Midbrain (tissue), 1 donor: Measurements from ENCODE around the gene P2RX4.
"Not testable (repeated sequence)": the region's sequence is repeated elsewhere in the genome, so short reads cannot be mapped to it uniquely, and the experiment has no call there.

ENCODE experiments used
- DNase-seq: peaks from one replicate; lab custom pipeline; 2025; lab: John Stamatoyannopoulos, UW

Gene P2RX4

DNA sequence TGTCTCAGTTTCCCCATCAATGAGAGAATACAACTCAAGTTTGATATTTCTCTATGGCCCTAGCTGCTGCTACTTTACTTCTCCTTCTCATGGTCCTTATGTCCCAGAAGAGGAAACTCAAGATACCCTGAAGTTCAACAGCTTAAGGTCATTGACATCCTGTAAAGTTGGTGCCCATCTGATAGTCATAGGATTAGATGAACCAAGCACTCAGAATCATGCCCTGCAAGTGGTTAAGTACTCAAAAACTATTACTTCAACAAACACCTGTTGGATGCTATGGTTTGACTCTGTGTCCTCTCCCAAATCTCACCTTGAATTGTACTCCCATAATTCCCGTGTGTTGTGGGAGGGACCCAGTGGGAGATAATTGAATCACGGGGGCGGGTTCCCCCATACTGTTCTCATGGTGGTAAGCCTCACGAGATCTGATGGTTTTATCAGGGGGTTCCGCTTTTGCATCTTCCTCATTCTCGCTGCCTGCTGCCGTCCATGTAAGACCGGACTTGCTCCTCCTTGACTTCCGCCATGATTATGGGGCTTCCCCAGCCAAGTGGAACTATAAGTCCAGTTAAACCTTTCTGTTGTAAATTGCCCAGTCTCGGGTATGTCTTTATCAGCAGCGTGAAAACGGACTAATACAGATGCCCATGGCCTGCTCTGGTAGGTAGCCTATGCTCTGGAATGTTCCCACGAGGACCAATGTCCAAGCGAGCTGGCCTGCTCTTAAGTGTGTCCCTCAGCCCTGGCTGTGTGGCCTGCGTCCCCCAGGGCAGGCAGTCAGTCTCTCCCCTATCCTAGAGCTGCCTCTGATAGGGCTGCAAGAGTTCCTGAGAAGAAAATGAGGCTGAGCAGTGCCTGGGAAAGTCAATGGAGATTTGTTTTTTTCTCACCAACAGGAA is 68.5 kb downstream of the P2RX4 start:
- DNase-seq = no peak

GRCh38 chr12:121279071-121279375 is 69.1 kb downstream of the P2RX4 start:
- DNase-seq = no peak

GRCh38 chr12:121279507-121279915 is 69.6 kb downstream of the P2RX4 start:
- peak; percentile 19 for DNase-seq

GRCh38 chr12:121280531-121280930 is 70.6 kb downstream of the P2RX4 start:
- not testable (repeated sequence) for DNase-seq

GRCh38 chr12:121281116-121281515 is 71.2 kb downstream of the P2RX4 start:
- DNase-seq = not testable (repeated sequence)

DNA sequence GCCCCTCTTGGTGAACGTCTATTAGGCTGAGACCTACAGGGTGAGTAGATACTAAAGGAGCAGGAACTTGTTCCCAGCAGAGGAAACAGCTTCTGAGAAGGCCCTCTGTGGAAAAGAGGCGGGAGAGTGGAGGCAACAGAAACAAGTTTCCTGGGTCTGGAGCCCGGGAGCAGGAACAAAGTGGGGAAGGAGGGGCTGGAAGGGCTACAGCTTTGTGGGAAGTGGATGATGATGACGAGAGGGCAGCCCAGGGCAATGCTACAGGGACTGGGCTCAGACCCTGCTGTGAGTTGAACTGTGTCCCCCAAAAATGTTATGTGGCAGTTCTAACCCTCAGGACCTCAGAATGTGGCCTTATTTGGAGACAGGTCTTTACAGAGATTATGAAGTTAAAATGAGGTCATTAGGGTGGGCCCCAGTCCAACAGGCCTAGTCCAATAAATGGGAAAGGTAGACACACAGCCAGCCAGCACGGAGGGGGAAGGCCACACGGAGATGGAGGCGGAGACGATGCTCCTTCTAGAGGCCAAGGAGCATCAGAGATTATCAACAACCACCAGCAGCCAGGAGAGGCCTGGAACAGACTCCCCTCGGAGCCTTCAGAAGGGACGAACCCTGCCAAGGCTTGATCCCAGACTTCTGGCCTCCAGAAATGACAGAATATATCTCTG is 72.3 kb downstream of the P2RX4 start:
- DNase-seq = no peak

DNA sequence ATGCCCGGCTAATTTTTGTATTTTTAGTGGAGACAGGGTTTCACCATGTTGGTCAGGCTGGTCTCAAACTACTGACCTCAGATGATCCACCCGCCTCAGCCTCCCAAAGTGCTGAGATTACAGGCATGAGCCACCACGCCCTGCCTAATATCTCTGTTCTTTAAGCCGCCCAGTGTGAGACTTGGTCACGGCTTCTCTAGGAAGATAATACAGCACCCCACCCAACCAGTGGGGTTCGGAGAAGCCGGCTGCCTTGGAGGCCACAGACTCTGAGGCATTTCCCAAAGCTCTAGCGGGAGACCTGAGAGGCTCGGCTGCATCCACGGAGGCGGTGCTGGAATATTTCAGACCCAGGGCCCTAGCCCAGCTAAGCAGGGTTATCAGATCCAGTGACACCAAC is 73.0 kb downstream of the P2RX4 start:
- DNase-seq = not testable (repeated sequence)

DNA sequence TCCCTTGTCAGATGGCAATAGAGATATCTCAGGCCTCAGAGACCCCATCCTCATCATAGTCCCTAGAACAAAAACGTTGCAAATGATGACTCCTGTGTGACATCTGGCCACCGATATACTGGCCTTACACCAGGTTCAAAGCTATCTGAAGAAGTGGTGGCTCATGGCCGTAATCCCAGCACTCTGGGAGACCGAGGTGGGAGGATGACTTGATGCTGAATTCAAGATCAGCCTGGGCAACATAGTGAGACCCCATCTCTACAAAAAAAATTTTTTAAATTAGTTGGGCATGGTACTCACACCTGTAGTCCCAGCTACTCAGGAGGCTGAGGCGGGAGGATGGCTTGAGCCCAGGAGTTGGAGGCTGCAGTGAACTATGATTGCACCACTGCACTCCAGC is 73.5 kb downstream of the P2RX4 start:
- DNase-seq = no peak
